Measurements from ENCODE around the gene TBC1D25.

Gene TBC1D25

GRCh38 chrX:48539345-48540027, at the start of gene TBC1D25:
Gene TBC1D25 (plus strand): TSS chrX:48539714. CDS start chrX:48539798, 84 bp downstream.
- DNase-seq (ENCODE audit: low spot score), result peak; percentile 98

GRCh38 chrX:48489892-48490291, 49.6 kb upstream of the TBC1D25 start:
- DNase-seq (ENCODE audit: low spot score), result no peak

- no peak for DNase-seq (ENCODE audit: low spot score)
Observed at GRCh38 chrX:48490661-48491060, 48.9 kb upstream of the TBC1D25 start.

GRCh38 chrX:48491809-48492208, 47.7 kb upstream of the TBC1D25 start:
- DNase-seq (ENCODE audit: low spot score), result no peak

- no peak for DNase-seq (ENCODE audit: low spot score)
Observed at GRCh38 chrX:48492293-48492910, 47.1 kb upstream of the TBC1D25 start.

GRCh38 chrX:48493890-48494364, 45.6 kb upstream of the TBC1D25 start:
- DNase-seq (ENCODE audit: low spot score), result peak; percentile 36

- peak; percentile 28 for DNase-seq (ENCODE audit: low spot score)
Observed at GRCh38 chrX:48496660-48497059, 42.9 kb upstream of the TBC1D25 start.

- DNase-seq (ENCODE audit: low spot score), result no peak
Observed at GRCh38 chrX:48497871-48498270, 41.6 kb upstream of the TBC1D25 start.

GRCh38 chrX:48498374-48498809, 41.1 kb upstream of the TBC1D25 start:
- peak; percentile 84 for DNase-seq (ENCODE audit: low spot score)

- no peak for DNase-seq (ENCODE audit: low spot score)
Observed at GRCh38 chrX:48504261-48504660, 35.3 kb upstream of the TBC1D25 start.

GRCh38 chrX:48505481-48505880, 34.0 kb upstream of the TBC1D25 start:
- no peak for DNase-seq (ENCODE audit: low spot score)

GRCh38 chrX:48507246-48507645, 32.3 kb upstream of the TBC1D25 start:
- no peak for DNase-seq (ENCODE audit: low spot score)

- peak; percentile 76 for DNase-seq (ENCODE audit: low spot score)
Observed at GRCh38 chrX:48508400-48509244, 30.9 kb upstream of the TBC1D25 start, which contains the start of gene PORCN. Gene PORCN (plus strand): TSS chrX:48508992. CDS start chrX:48509821, 829 bp downstream.

GRCh38 chrX:48509245-48509590, 30.3 kb upstream of the TBC1D25 start:
- no peak for DNase-seq (ENCODE audit: low spot score)

GRCh38 chrX:48509619-48510018, 29.9 kb upstream of the TBC1D25 start:
- DNase-seq (ENCODE audit: low spot score), result no peak

- peak; percentile 27 for DNase-seq (ENCODE audit: low spot score)
Observed at GRCh38 chrX:48511560-48511959, 28.0 kb upstream of the TBC1D25 start.

- no peak for DNase-seq (ENCODE audit: low spot score)
Observed at GRCh38 chrX:48512371-48512935, 27.1 kb upstream of the TBC1D25 start.

GRCh38 chrX:48513670-48514069, 25.8 kb upstream of the TBC1D25 start:
- DNase-seq (ENCODE audit: low spot score), result no peak

GRCh38 chrX:48514126-48514806, 25.2 kb upstream of the TBC1D25 start:
- no peak for DNase-seq (ENCODE audit: low spot score)

- DNase-seq (ENCODE audit: low spot score), result no peak
Observed at GRCh38 chrX:48514868-48515460, 24.6 kb upstream of the TBC1D25 start.

GRCh38 chrX:48515842-48516241, 23.7 kb upstream of the TBC1D25 start:
- no peak for DNase-seq (ENCODE audit: low spot score)

Measured in SW480 (cell line).